GM19463 (cell line): ENCODE data around the gene NT5M.
"Not testable (repeated sequence)": the region's sequence is repeated elsewhere in the genome, so short reads cannot be mapped to it uniquely, and the experiment has no call there.

Source experiments
- ATAC-seq: cut with Tn5 transposase; IDR thresholded peaks from one replicate; pipeline ENCODE4 v1.9.1; 2021; ENCODE audit warnings: mild to moderate bottlenecking, moderate library complexity; ENCODE audit not compliant: unreplicated experiment

The NT5M gene

DNA sequence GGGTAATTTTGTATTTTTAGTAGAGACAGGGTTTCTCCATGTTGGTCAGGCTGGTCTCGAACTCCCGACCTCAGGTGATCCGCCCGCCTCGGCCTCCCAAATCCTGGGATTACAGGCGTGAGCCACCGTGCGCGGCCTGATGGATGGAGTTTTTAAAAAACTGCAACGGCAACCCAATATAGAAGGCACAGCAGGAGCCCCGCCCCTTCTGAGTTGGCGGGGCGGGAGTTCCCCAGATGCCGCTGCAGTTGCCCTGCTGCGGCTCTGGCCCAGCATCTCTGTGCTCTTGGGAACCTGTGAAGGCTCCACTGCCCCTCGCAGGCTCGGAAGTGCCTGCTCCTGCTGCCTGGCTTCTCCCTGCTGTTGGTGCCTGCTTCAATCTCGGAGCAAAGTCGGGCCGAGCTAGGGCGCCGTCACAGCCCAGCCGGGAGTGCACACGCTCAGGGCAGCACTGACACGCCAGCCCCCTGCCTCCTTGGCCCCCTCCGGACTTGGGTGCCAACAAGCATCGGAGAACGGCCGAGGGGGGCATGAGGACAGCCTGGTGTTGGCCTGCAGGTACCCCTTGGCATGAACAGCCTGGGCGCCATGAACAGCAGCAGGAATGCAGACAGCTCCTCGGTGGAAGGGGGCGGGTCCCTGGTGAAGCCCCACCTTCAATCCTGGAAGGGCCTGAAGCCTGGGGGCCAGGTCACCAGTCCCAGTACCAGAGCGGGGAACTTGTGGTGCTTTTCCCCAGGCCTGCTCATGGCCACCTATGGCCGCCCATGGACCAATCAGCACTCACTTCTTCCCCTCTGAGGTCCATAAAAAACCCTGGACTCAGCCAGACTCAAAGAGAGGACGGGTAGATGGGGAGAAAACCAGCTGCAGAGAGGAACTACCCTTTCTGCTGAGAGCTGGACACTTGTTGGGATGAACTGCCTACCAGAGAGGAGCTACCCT is 2.3 kb upstream of the NT5M start:
- ATAC-seq = no peak

DNA sequence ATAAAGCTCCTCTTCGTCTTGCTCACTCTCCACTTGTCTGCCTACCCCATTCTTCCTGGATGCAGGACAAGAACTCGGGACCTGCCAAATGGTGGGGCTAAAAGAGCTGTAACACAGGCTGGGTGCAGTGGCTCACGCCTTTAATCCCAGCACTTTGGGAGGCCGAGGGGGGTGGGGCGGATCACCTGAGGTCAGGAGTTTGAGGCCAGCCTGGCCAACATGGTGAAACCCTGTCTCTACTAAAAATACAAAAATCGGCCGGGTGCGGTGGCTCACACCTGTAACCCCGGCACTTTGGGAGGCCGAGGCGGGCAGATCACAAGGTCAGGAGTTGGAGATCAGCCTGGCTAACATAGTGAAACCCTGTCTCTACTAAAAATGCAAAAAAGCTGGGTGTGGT is 1.5 kb upstream of the NT5M start:
- ATAC-seq = not testable (repeated sequence)

DNA sequence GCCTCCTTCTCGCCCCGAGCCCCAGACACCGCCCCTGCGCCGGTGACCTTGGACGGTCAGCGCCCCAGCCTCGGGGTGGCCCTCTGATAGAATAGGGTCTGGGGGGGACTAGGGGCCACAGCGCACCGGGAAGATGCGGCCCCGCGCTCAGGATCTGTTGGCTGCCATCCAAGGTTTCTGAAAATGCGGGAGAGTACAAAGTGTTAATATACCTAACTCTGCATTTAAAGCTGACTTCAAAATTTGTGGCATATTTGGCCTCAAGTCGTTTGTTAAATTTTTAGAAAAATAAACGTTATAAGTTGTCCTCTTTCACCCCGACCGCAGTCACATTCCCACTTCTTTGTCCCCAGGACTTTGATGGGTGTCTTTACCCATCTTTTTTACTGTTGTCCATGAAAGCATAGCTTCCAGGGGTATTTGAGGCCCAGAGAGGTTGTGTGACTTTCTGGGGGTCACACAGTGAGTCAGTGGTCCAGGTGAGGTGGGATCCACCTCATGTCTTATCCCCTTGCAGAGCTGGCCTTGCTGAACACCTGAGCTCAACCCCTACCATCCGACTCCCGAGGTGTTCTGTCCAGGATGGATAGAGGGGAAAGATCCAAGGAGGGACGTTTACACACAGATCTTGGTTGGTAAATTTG is 796 bp downstream of the NT5M start:
- no peak for ATAC-seq

DNA sequence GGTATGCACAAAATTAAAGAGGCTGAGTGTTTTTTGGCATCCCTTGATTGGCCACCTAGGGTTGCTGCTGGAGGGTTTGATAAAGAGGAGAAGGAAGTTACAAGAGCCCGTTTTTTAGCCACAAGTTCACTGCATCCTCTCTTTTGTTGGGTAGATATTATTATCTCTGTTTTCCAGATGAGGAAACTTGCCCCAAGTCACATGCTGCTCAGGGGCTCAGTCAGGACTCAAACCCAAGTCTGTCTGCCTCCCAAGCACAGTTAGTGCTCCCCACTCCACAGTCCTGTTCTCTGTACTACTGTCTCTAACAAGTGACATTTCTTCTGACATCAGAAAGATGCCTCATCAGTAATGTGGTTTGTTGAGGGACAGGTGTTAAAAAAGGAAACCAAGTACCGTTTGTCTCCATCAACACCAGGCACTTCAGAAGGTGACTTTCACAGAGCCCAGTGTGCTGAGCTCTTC is 1.4 kb downstream of the NT5M start:
- no peak for ATAC-seq

DNA sequence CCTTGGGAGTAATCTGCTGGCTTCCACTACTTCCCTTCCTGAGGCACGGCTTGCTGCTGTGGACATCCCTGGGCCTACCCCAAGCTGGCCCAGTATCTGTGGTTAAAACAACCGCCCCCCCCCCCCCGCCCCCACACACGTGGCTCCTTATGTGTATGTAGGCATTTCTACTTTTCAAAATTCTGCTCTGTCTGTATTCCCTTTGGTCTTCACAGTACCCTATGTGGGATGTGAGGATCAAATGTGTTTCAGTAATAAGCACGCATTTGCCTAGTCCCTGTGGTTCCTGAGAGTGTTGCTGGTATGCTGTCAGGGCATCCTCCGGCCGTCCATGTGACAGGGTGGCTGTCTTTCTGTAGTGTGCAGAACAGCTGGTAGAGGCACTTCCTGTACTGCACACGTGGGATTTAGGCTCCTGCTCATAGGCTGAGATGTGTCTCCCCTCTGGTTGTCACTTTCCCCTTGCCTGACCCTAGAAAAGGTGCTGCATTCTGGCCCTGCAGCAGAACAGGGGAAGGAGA is 2.2 kb downstream of the NT5M start:
- ATAC-seq = peak; percentile 76

DNA sequence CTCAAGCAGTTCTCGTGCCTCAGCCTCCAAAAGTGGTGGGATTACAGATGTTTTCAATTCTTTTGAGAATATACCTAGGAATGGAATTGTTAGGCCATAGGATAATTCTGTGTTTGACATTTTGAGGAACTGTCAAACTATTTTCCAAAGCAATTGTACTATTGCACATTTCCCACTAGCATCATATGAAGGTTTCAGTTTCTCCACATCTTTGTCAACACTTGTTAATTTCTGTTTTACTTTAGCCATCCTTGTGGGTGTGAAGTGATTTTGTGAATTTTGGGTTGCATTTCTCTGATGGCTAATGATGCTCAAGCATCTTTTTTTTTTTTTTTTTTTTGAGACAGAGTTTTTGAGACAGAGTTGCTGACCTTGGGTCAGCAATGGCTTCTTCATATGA is 6.2 kb downstream of the NT5M start:
- no peak for ATAC-seq

DNA sequence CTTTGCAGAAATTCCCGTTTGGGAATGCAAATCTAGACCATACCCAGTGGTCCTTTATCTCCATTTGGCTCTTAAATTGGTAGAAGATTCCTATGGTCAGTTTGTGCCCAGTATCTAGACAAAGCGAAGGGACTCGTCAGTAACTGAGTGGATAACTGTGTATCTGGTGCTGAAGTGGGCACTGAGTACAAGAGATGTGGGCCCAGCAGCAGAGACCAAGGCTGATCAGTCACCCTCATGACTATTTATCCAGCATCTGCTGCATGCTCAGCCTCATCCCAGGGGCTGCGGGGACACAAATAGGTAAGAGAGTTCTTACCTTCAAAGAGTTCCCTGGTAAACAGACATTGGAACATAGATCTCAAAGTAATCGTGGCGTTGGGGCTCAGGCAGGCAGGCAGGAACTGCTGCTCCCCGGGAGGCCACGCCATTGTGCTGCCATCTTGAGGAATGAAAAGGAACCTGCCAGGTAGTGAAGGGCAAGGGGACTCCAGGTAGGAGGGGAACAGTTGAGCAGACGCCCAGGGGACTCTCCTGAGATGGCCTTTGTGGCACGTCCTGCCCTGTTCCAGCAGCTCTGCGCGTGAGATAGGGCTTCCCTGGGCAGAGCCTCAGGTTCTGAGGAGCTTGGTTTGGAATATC is 10.3 kb downstream of the NT5M start:
- no peak for ATAC-seq

DNA sequence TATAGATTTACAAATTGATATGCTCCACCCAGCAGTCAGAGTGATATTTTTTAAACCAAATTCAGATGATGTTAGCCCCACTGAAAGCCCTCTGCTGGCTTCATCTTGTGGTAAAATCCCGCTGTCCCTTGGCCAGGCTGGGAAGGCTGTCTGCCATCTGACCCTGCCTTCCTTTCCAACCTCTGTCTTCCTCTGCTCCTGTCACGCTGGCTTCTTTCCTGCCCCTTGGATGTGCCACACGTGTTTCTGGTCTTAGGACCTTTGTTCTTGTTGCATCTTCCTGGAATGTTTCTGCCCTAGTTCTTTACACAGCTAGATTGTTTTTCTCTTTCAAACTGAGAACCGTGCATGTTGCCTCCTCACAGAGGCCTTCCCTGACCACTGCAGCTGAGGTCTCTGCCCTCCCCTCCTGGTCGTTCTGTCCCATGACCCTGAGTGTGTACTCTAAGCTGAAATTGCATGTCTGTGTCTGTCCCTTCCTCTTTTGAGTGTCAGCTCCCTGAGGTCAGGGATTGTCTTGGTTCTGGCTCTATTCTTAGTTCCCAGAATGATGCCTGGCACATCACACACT is 11.4 kb downstream of the NT5M start:
- no peak for ATAC-seq

DNA sequence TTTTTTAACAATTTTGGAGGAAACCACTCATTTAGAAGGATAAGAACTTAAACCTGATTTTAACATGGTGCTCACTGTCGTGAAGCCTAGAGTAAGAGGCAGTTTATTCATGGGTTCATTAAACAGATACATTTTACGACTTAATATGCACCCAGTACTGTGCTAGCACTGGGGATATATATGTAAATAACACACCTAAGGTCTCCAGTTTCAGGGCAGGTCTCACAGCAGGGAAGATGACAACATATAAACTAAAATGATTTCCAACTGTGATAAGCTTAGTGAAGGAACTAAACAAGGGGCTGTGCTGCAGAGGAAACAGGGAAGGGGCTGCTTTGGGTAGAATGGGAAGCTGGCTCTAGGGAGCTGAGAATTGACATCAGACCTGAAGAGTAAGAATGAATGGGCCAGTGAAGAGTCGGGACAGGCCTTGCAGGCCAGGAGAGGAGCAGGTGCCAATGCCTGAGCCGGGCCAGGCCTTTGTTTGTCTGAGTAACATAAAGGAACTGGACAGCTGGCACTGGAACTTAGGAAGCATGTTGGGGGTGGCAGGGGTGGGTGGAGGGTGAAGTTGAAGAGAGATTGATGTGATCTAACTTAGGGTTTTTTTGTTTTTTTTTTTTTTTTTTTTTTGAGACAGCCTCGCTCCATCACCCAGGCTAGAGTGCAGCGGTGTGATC is 12.1 kb downstream of the NT5M start:
- no peak for ATAC-seq

DNA sequence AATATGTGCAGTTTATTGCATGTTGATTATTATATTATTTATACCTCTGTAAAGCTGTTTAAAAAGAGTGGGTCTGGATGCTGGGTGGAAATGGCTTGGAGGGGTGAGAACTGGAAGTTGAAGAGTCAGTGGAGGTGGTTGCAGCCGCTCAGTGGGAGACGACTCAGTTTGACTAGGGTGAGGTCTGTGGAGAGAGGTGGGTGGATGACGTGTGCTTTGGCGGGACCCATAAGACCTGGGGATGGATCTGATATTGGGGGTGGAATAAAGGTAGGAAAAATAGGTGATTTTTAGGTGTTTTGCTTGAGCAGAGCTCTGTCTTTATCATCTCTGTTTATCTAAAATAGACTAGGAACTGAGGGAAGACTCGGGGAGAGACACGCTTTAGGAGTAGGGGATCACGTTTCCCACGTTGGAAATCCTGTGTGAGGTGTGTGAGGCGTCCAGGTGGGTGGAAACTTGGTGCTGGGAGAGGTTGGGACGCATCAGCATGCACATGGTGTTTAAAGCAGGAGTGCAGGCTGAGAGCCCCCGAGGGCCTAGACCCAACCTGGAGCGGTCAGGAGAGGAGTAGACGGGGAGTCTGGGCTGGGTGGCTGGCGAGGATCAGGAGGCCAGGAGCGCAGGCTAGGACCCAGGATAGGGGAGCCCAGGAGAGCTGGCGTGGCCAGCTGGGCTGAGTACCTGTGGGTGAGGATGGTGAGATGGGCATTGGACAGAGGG is 17.2 kb downstream of the NT5M start:
- no peak for ATAC-seq

DNA sequence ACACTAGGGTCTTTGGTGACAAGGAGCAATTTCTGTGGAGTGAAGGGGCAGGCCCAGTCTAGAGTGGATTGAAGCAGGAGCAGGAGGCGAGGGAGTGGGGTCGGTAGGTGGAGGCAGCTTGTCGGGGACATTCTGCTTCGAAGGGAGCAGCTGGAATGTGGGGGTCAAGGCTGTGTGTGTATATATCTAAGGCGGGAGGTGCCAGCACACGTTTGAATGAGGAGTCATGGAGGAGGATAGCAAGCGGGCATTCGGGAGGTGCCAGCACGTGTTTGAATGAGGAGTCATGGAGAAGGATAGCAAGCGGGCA is 17.7 kb downstream of the NT5M start:
- ATAC-seq = no peak

DNA sequence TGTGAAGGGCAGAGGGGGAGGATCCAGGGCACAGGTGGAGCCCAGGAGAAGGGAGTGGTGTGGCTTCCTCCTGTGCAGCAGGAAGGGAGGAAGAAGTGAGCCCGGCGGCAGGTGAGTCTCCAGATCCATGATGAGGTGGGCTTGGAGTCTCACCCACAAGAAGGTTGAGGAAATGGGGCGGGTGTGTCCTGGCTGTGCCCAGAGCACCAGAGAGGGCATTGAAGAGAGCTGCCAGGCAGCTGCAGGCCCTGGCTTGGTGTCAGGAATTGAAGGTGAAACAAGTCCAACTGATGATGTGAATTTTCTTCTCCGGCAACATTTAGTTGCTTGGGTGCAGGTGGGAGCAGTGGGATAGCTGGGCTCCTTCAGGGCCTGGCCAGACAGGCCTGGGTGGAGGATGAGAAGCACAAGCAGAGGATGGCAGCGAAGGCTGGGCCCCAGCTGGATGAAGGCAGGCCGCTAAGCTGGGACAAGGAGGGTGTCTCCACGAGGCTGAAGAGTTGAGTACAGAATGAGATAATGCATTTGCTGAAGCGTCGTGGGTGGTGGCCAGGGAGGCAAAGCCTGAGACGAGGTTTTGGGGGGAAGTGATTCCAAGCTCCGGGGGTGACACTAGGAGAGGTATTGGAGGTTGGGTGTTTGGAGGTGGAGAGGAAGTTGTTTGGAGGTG is 18.3 kb downstream of the NT5M start:
- no peak for ATAC-seq

DNA sequence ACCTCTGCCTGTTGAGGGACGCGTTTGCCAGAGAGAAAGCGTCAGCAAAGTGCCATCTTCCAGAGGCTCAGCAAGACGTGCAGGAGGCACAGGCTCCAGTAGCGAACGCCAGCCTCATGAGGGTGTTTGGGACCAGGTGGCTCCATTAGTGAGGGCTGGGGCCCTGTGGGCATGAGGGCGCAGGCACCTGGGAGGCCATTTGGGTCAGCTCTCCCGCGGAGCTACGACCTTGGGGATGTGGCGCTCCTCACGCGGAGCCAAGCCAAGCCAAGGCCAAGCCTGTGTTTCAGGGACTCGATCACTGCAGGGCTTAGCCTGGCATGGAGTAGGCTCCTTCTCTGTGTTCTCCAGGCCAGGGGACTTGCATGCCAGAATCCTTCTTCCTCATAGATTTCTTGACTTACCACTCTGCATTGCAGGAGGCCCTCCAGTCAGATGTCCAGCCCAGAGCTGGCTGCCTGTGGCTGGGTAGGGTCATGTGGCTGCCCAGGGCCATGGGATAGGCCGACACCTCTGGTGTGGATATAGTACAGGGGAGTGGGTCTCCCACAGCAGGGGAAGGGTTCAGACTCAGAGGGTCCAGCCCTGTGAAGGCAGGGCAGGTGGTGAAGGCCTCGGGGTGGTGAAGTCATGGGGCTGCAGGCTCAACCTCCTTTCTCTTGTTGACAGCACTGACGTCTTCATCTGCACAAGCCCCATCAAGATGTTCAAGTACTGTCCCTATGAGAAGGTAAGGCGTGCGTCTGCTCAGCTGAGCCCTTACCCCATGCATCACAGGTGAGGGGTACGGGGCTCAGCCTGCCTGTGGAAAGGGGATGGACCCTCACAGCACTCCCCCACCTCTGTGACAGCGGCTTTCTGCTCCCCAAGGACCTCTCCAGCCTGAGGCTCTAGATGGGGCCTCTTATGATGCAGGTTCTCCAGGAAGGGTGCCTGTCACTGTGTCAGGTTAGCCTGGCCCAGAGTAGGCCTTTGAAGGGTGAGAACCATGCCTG is 19.6 kb downstream of the NT5M start:
- ATAC-seq = no peak

DNA sequence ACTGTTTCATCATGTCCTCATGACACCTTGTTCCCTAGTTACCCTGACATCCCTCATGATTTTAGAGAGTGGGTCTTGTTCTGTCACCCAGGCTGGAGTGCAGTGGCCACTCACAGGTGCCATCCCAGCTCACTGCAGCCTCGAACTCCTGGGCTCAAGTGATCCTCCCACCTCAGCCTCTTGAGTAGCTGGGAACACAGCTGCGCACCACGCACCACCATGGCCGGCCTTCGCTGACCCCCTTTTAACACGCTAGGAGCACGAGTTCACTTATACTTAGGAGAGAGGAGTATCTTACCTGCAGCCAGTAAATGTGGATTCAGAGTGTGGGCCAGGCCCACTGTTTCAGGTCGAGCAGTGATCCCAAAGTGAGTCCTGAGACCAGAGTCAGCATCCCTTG is 21.4 kb downstream of the NT5M start:
- ATAC-seq = no peak

DNA sequence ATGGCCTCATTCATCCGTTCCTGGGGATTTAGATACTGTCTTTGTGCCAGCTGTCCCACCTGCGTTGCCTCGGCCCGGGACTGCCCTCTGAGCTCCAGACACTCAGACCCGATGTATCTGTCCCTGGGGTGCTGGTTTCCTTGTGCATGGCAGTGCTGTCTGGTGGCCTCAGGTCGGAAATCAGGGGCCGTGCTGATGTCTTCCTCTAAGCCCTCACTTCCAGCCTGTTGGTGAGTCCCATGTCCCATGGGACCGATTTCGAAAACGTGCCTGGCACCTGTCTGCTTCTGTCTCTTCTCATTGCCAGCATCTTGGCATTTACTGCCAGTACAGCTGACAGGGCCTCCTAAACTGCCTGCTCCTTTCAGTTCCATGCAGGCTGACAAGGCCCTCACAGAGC is 22.1 kb downstream of the NT5M start:
- ATAC-seq = no peak

DNA sequence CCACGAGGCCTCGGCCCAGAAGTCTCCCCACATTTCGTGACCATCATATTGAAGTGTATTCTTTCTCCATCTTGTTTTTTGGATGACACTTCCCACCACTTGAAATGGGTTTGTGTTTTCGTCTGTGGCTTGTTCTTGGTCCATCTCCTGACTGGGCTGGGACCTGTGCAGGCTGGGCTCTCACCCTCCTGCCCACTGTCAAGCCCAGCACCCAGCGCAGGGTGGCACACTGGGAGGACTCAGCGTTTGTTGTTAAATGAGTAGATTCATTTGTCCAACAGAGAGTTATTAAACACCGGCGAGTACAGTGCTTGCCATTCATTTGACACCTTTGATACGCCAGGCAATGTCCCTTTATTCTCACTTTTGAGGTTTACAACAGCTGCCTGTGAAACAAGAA is 22.6 kb downstream of the NT5M start:
- no peak for ATAC-seq

DNA sequence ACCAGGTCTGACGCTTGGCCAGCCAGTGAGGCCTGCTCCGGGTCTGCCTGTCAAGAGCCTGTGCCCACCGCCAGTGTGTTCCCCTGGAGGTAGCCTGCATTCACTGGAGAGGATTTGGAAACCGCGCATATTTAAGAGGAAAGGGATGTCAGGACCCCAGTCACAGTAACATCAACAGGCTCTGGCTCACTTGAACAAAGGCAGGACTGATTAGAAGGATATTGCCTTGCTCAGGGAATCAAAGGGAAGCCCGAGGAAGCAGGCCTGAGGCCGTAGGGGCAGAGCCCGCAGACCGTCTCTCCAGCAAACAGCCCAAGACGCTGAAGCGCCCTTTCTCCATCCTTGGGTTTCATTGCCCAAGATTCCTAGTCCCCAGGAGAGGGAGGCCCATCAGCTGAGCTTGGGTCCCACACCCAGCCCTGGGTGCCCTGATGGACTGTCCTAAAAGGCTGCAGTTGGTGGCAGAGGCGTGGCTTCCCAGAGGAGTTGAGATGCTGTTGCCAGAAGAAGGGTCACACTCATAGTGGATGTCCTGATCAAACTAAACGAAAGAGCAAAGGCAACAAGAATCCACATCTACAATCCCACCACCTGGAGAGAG is 23.2 kb downstream of the NT5M start:
- ATAC-seq = no peak

DNA sequence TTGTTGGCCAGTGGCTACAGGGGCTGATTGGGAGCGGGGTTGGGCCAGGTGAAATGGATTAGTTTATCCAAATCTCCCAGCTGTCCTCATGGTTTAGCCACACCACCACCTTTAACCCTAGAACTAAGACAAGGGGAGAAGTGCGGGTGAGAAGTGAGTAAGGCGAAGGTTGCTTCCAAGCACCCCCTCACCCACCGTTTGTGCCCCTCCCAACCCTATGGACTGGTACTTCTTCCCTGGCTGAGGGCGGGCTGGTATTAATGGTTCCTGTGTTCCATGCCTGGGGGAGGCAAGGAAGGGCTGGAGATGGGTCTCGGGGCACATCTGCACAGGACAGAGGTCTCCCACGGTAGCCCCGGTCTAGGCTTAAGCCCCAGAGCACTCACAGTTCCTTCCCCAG is 25.1 kb downstream of the NT5M start:
- ATAC-seq = no peak
